OCI-LY7 (cell line): ENCODE results near the gene SPECC1L. TPM values are rescaled to one million over a fixed set of nuclear protein-coding genes. Genes with fewer than 3 reads are reported as not detected.

Experiments used
- BruUV-seq: library from RNA; stranded (reverse); fragments of 400-500 nt; replicated peaks from 2 replicates; lab custom pipeline; 2021; lab: Mats Ljungman, UMichigan
- CTCF ChIA-PET: fragments of 300-600 bp; sonication (Branson Sonifier 250); formaldehyde crosslinking; loops from one replicate; lab custom pipeline; 2022; ENCODE audit warnings: antibody characterized with exemption; ENCODE audit not compliant: unreplicated experiment; lab: Charles Lee
- POLR2A ChIA-PET: fragments of 300-600 bp; sonication (Branson Sonifier 250); formaldehyde crosslinking; loops from one replicate; lab custom pipeline; 2022; ENCODE audit warnings: antibody characterized with exemption; lab: Charles Lee
- DNase-seq: peaks from one replicate; pipeline ENCODE4 v3.0.0-alpha.2; 2015; ENCODE audit warnings: low spot score
- H2AFZ ChIP-seq: fragments of 200-600 bp; sonication (generic), shearing (Covaris generic); 2 replicates; pipeline ENCODE4 v1.6.1; 2014; ENCODE audit warnings: mild to moderate bottlenecking, antibody characterized with exemption, low read length, moderate library complexity
- H3K27ac ChIP-seq: fragments of 200-600 bp; sonication (generic); 2 replicates; pipeline ENCODE4 v1.5.1; 2014; ENCODE audit warnings: mixed run types, low read depth, mild to moderate bottlenecking, moderate library complexity, low read length, inconsistent platforms; ENCODE audit not compliant: poor library complexity, severe bottlenecking
- H3K36me3 ChIP-seq: fragments of 200-600 bp; sonication (generic); 2 replicates; pipeline ENCODE4 v1.6.1; 2014; ENCODE audit warnings: mild to moderate bottlenecking, antibody characterized with exemption, low read length, moderate library complexity, mixed read lengths; ENCODE audit not compliant: insufficient read depth
- H3K4me1 ChIP-seq: fragments of 200-600 bp; sonication (generic); 2 replicates; pipeline ENCODE4 v1.5.1; 2014; ENCODE audit warnings: mild to moderate bottlenecking, low read length; ENCODE audit not compliant: insufficient read depth, poor library complexity, severe bottlenecking
- H3K4me2 ChIP-seq: fragments of 200-600 bp; sonication (generic); 2 replicates; pipeline ENCODE4 v1.6.1; 2014; ENCODE audit warnings: mild to moderate bottlenecking, low read length
- H3K4me3 ChIP-seq: fragments of 200-600 bp; sonication (generic); 2 replicates; pipeline ENCODE4 v1.5.1; 2014; ENCODE audit warnings: mild to moderate bottlenecking, low read depth, low read length; ENCODE audit not compliant: poor library complexity, severe bottlenecking
- H3K79me2 ChIP-seq: fragments of 200-600 bp; sonication (generic); 2 replicates; pipeline ENCODE4 v1.6.1; 2016; ENCODE audit warnings: low read depth, mild to moderate bottlenecking, low read length, moderate library complexity, mixed read lengths; ENCODE audit not compliant: insufficient read depth
- H3K9me2 ChIP-seq: fragments of 200-600 bp; sonication (generic); 2 replicates; pipeline ENCODE4 v1.6.1; 2016; ENCODE audit warnings: mild to moderate bottlenecking, low read length, mixed read lengths; ENCODE audit not compliant: insufficient read depth
- H3K9me3 ChIP-seq: fragments of 200-600 bp; sonication (generic); 2 replicates; pipeline ENCODE4 v1.6.1; 2014; ENCODE audit warnings: mild to moderate bottlenecking, mixed run types, low read length, mixed read lengths
- H4K20me1 ChIP-seq: fragments of 200-600 bp; sonication (generic); 2 replicates; pipeline ENCODE4 v1.6.1; 2014; ENCODE audit warnings: mild to moderate bottlenecking, antibody characterized with exemption, low read length, moderate library complexity, mixed read lengths; ENCODE audit not compliant: insufficient read depth
- CTCF ChIP-seq: fragments of 200-600 bp; sonication (generic); conservative IDR thresholded peaks from 2 replicates; pipeline ENCODE4 v1.5.1; 2014; ENCODE audit warnings: mild to moderate bottlenecking, antibody characterized with exemption, low read length, moderate library complexity, mixed read lengths
- EZH2phosphoT487 ChIP-seq: fragments of 200-600 bp; sonication (generic); IDR thresholded peaks from 2 replicates; pipeline ENCODE4 v1.6.1; 2018; ENCODE audit warnings: low read depth, borderline replicate concordance, mild to moderate bottlenecking, mixed run types, antibody characterized with exemption, low read length, moderate library complexity, mixed read lengths
- intact Hi-C: fragments of 100-400 bp; cut with micrococcal nuclease; formaldehyde crosslinking; loops from one replicate; pipeline ENCODE4 v1.10.0; 2022; ENCODE audit not compliant: unreplicated experiment
- total RNA-seq, 2 experiments: library from RNA; depleted of rRNA in 1 of 2; stranded (reverse); fragments of >200 nt in 1 of 2; shearing (Covaris generic) in 1 of 2; gene quantifications; 2 replicates each; pipeline ENCODE4 v1.2.3, GENCODE V29; 2014 to 2022

Gene SPECC1L
- total RNA-seq, 2 experiments from 2014 or later, result 47.0 to 66.2 TPM

DNA sequence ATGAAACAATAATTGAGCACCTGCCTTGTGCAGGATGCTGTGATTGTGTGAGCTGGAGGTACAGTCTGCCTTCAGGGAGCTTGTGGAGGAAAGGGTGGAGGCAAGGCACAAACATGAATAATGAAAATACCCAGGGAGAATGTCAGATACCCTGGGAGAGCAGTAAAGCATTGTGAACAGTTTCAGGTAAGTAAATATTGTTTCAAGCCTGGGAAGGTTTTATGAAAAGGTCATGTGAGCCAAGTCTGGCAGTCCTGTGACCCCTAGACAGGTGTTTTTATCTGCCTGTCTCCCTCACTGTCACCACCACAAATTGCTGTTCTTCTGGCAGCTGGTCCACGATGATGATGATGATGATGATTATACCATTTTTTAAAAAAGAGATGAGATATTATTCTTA, 32.0 kb downstream of the SPECC1L start:
- CTCF ChIA-PET, result no interaction called here
- peaks cover 6% of the 10 kb centered on the region for H3K4me1 ChIP-seq
- H3K4me2 ChIP-seq, result no peak overlapping the region

DNA sequence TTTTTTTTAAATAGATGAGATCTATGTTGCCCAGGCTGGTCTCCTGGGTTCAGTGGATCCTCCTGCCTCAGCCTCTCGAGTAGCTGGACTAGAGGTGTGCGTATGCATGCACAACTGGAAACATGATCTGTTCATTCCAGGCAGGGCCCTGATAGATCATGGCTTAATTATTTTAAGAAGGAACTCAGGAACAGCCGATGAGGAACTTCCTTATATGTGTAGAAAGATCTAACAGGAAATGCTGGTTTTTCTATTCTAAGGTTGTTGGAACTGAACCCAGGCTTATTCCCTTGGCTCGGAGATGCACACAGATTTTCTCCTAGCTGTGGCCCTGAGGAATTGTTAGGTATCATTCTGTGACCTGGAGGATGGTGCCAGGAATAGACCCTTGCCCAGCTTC, 32.4 kb downstream of the SPECC1L start:
- no peaks in the 10 kb centered on the region for H3K9me2 ChIP-seq
- H2AFZ ChIP-seq, result no peak overlapping the region
- no peak overlapping the region for H3K27ac ChIP-seq
- H3K9me3 ChIP-seq, result peaks cover 6% of the 10 kb centered on the region; the same call in 1 of the 2 replicates
- peaks cover 6% of the 10 kb centered on the region for H3K4me1 ChIP-seq
- ChIA-PET CTCF (no interaction called here), POLR2A (interaction anchor here (1.0 kb wide), 1 partner anchor 18 kb away, joined by 3 read pairs; no protein-coding TSS in a partner anchor)
- no peak for DNase-seq
- peaks cover 64% of the 10 kb centered on the region for H3K36me3 ChIP-seq
- H3K4me3 ChIP-seq, result no peak overlapping the region
- no peaks in the 10 kb centered on the region for H4K20me1 ChIP-seq
- peaks cover 49% of the 10 kb centered on the region for H3K79me2 ChIP-seq
- H3K4me2 ChIP-seq, result no peak overlapping the region
- intact Hi-C loops, result no loop called here
- BruUV-seq, result no TSS peak
- no peak for TF ChIP-seq CTCF
- TF ChIP-seq EZH2phosphoT487, result no peak

More for the DNA sequence above, 32.0 kb downstream of the SPECC1L start:
- Histone ChIP-seq H2AFZ (no peak overlapping the region), H3K79me2 (peaks cover 45% of the 10 kb centered on the region), H3K9me3 (peaks cover 6% of the 10 kb centered on the region; the same call in 1 of the 2 replicates), H3K27ac (no peak overlapping the region), H3K36me3 (peaks cover 60% of the 10 kb centered on the region), H3K4me3 (no peak overlapping the region), H4K20me1 (no peaks in the 10 kb centered on the region), H3K9me2 (no peaks in the 10 kb centered on the region)
- POLR2A ChIA-PET, result interaction anchor here (1.0 kb wide), 1 partner anchor 17 kb away, joined by 3 read pairs; no protein-coding TSS in a partner anchor
- no peak for DNase-seq
- no TSS peak for BruUV-seq
- intact Hi-C loops, result no loop called here
- TF ChIP-seq EZH2phosphoT487 (no peak), CTCF (no peak)

GRCh38 chr22:24304062-24304675, 33.5 kb downstream of the SPECC1L start:
- no peak for DNase-seq
- no peak overlapping the region for H3K4me2 ChIP-seq
- H2AFZ ChIP-seq, result no peak overlapping the region
- peaks cover 74% of the 10 kb centered on the region for H3K36me3 ChIP-seq
- peaks cover 50% of the 10 kb centered on the region for H3K79me2 ChIP-seq
- no peak overlapping the region for H3K27ac ChIP-seq
- intact Hi-C loops, result no loop called here
- no peak overlapping the region for H3K4me3 ChIP-seq
- H3K9me2 ChIP-seq, result no peaks in the 10 kb centered on the region
- peaks cover 6% of the 10 kb centered on the region; the same call in 1 of the 2 replicates for H3K9me3 ChIP-seq
- ChIA-PET POLR2A (no interaction called here), CTCF (no interaction called here)
- H3K4me1 ChIP-seq, result peaks cover 6% of the 10 kb centered on the region
- TF ChIP-seq CTCF (no peak), EZH2phosphoT487 (no peak)
- no peaks in the 10 kb centered on the region for H4K20me1 ChIP-seq
- BruUV-seq, result TSS peak; percentile 3
